T-helper 22 cell (primary cell): Measurements from ENCODE around the gene DOC2A.
"Not testable (repeated sequence)": the region's sequence is repeated elsewhere in the genome, so short reads cannot be mapped to it uniquely, and the experiment has no call there.

Experiments used
- DNase-seq: peaks from one replicate; pipeline ENCODE4 v3.0.0-alpha.2; 2020; ENCODE audit warnings: low read depth

DOC2A gene

DNA sequence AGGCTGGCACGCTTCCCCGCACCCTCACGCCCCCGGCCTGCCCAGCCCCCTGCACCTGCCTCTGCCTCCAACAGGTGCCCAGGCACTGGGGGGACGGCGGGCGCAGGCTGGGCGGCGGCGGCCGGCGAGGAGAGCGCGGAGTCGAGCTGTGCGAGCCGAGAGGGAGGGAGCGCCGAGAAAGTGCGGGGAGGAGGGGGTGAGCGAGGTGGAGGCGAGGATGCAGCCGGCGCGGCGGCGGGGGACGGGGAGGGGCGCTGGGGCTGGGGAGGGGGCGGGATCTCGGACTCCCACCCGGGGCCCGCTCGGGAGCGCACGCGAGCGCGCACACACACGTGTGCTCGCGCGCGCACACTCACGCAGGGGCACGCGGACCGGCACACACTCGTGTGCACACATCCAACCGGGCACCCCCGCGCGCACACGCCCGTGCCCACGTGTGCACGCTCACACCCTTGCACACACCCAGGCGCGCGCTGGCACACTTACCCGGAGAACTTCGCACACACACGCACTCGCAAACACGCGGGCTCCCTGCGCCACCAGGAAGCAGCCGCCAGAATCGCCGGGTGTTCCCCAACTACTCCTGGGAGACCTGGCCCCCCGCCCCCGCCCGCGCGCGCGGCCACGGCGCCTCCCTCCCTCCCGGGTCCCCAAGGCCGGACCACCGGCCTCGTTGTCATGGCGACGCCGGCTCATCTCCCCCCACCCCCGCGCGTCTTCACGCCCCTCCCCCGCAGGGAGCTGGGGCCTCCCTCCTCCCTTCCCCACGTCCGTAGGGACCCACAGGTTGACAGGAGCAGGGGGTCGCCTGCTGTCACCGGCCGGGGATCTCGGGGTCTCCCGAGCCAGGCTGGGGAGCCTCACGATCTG lies at the start of gene DOC2A:
TSS of gene DOC2A (minus strand) at position 184 of the 870 bp plus-strand sequence. CDS start 805 bp downstream, outside the sequence.
- no peak for DNase-seq

DNA sequence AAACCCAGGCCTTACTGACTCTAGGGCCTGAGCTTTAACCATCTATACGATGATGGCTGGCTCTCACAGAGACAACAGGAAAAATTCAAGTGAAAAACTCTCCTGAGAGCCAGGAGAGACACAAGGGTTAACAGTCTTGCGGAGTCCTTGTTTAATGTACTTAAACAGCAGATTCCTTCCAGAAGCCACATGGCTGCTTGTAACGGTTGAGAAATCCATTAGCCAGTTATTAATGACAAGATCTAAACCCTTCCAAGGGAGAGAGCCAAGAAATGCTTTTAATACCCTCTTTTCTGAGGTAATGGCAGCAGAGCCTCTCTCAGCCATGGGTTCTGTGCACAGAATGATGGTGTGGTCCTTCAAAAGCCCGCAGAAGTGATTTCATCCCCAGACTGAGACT lies 49.5 kb upstream of the DOC2A start:
- no peak for DNase-seq

DNA sequence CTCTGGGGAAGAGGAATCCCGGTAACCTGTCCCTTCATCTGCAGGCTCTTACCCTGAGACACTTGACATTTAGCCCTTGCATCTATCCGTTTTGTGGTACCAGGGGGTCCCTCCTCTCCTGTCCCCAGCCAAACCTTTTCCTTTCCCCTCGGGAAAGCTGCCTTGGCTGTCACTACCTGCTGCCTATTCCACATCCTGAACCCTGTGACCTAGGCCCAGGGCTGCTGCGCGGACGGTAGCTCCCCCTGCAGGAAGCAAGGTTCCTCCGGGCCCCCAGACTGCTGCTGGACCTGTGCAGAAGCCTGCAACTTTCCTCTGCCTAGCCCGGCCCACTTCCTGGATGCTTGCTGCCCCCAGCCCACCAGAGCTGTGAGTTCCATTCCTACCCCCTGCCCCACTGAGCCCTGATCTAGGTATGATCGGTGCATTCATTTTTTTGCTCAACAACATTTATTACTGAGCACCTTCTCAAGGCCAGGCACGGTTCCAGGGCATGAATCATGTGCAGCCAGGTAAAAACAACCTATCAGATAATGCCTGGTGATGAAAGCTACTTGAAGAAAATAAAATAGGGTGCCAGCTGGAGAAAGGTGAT lies 44.2 kb upstream of the DOC2A start:
- no peak for DNase-seq

DNA sequence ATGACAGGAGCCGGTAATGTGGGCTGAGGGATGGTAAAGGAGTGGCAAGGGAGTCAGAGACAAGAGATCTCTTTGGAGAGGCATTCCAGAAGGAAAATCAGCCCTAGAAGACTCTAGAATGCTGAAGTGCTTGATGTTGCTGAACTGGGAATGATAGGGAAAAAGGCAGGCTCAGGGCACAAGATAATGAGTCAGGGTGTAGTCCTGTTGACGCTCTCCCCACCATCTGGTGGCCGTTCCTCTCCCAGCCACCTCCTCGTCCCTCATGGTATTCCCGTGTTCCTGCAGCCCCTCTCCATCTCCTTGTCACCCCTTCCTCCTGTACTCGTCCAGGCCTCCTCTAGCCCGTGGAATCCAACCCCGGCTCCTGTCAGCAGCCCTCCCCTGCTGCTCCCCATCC lies 43.6 kb upstream of the DOC2A start:
- DNase-seq: no peak

DNA sequence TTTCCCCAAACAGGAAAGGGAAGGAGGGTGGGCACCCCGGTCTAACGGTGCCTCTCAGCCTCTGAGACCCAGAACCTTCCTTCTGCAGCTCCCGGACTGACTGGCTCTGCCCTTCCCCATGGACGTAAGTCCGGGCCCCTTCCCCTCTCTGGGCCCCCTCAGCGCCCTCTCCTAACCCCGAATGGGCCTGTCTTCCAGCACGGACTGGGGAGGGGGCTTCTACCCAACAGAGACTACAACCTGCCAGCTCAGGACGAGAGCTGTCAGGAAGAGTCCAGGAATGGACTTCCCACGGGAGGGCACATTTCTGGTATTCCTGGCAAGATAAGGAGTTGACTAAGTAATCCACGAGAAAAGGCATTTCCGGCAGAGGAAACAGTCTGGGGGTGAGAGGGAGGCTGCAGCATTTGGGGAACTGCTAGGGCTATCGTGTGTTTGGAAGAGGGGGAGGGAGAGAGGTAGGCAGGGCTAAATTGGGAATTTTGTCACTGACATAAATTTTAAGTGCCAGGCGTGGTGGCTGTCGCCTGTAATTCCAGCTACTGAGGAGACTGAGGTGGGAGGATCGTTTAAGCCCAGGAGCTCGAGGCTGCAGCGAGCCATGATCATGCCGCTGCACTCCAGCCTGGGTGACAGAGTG lies 42.7 kb upstream of the DOC2A start:
- no peak for DNase-seq

DNA sequence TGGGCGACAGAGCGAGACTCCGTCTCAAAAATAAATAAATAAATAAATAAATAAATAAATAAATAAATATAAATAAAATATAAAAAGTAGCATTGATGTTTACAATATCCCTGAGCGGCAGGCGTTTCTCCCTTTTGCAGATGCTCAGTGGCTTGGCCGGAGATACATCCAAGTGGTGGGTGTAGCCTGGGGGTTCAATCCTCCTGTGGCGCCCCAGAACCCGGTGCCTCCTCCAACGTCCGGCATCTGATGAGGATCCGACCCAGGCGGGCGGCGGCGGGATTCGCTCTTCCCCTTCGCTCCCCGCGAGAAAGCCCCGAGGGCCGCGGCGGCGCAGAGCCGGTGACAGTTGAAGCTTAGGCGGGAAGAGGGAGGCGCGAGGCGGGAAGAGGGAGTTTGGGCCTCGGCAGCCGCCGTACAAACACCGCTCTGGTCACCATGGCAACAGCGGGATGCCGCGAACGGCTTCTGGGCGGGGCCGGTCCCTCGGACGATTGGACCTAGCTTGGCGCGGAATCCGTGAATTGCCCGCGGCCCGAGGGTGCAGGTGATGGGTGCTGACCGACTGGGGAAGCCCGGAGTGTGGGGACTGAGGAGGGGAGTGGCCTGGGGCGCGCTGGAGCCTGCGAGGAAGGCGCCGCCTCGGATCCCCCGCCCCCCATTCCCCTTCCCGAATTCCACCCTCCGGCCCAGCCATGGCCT lies 42.0 kb upstream of the DOC2A start:
- peak; percentile 71 for DNase-seq

DNA sequence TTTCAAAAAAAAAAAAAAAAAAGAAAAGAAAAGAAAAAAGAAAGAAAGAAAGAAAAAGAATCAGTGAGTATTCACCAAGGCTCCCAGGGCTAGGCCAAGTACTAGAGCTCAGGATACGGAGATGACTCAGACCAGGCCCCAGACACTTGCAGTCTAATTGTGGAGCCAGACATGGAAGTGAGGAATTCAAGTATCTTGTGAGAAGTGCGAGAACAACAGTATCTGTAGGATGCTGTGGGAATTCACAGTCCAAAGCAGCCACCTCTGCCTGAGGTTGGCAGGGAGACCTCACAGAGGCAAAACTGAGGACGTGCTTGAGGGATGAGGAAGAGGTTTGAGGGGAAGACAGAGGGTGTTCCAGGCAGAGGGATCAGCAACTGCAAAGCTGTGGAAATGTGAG lies 40.7 kb upstream of the DOC2A start:
- no peak for DNase-seq

DNA sequence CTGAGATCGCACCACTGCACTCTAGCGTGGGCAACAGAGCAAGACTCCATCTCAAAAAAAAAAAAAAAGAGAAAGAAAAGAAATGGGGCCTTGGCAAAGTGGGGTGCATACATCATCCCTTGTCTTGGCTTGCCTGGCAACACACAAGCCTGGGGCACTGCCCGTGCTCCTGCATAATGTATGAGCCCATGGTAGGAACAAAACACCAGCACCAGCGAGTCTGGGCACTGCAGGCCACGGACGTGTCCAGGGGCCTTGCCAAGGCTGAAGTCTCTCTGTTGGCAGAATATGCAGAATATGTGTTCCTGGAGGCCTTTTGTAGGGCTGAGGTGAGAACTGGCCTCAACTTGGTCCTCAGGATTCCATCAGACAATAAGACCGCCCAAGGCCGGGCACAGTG lies 39.0 kb upstream of the DOC2A start:
- no peak for DNase-seq

DNA sequence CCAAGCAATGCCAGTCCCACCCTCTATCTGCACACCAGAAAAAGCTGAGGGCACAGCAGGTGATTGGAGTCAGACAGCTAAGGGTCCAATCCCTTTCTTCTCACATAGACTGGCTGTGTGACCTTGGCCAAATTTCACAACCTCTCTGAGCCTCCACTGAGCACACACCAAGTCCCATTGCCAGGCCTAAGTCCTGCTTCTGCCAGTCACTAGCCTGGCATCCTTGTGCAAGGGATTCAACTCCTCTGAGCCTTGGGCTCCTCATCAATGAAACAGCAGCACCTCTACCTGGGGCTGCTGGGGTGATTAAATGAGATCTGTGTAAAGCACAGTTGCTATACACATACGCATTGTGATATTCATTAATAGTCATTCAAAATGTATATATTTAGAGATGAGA lies 35.8 kb upstream of the DOC2A start:
- no peak for DNase-seq

DNA sequence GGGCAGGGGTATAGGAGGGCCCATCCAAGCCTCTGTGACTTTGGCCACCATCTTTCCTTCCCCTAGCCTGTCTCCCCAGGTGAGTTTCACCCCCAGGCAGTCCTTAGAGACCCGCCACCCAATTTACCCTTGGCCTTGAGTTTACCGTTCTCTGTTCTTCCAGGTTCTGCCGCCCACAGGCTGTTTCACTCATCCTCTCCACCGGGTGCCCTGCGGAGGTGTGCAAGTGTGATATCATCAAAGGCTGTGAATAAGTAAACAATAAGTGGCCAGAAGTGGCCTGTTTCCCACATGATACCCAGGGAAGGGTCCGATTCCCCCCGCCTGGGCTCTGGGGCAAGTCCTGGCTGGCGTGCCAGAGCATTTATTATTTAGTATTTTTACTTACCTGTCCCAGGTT lies 35.4 kb upstream of the DOC2A start:
- DNase-seq: no peak

DNA sequence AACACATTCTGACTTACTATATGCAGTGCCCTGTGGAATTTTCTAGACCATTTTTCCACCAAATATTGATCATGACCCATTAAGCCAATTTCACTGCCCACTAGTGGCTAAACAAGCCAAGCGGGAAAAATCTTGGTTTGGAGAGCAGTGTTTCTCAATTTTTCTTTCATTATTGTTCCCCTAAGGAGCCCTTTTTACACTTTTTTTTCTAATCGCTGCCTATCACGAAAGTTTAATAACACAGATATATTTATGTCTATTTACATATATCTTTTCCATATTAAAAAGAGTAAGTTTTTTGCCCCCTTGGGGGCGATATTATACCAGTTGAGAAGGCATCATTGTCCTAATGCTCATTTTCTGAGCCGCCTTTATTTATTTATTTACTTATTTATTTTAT lies 31.0 kb upstream of the DOC2A start:
- no peak for DNase-seq

DNA sequence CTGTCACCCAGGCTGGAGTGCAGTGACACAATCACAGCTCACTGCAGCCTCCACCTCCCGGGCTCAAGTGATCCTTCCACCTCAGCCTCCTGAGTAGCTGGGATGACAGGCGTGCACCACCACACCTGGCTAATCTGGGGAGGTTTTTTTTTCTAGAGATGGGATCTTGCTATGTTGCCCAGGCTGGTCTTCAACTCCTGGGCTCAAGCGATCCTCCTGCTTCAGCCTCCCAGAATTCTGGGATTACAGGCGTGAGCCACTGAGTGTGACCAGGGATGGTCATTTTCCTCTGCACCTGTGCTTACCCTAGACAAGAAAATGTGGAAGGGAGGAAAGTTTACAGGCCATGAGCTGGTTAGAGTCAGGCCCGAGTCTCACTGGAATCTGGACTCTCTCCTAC lies 29.9 kb upstream of the DOC2A start:
- DNase-seq: not testable (repeated sequence)

DNA sequence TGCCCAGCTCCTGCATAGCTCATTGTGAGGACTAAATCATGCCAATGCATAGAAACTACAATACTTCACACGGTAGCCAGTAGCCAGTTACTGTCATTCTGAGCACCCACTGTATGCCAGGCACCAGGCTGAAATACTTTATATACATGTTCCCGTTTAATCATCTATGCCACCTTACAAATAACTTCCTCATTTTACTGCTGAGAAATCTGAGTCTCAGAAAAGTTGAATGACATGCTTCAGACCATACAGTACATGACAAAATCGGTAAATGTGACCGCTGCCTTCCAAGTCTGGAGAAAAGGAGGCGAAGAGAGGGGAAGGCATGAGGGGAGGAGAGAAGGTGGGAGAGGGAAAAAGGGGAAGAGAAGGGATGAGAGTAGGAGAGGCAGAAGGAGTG lies 29.4 kb upstream of the DOC2A start:
- DNase-seq: no peak

DNA sequence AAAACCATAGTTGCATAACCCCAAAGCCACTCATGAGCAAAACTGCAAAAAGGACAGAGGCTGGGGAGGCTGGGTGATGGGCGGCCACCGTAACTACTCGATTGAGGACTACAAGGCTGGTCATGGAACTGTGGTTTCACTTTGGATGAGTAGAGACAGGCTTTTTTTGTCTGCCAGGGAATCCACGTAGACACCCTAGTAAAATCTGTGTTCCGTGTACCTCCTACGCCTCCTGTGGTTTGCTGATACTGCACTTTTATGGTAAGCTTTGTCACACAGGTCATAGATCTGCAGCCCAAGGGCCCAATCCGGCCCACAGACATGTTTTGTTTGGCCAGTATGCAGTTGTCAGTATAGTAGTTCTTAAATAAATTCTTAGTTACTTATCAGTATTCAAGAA lies 22.4 kb upstream of the DOC2A start:
- no peak for DNase-seq

DNA sequence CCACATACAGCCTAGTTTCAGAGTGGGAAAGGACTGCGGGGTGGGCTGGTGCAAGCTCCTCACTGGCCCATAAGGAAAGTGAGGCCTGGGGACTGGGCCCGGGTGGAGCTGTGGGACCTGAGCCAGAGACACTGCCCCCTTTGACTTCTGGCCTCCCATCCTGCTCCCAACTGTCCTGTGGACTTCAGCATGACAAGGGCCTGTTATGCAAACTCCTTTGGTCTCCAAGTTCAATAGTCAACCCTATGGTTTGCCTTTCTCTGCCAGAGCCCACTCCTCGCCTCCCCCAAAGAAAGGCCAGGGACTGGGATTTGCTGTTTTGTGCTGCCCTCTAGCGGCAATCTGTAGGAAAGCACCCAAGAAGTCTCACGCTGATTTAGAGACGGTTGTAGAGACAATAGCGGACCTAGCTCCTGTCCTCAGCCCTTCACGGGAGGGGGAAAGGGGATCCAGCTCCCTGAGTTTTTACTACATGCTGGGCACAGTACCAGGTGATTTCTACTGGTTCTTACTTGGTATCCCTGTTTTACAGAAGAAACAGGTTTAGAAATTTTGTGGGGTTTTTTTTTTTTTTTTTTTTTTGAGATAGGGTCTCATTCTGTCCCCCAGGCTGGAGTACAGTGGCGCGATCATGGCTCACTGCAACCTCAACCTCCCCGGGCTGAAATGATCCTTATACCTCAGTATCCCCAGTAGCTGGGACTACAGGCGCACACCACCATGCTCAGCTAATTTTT lies 21.4 kb upstream of the DOC2A start:
- peak; percentile 33 for DNase-seq

DNA sequence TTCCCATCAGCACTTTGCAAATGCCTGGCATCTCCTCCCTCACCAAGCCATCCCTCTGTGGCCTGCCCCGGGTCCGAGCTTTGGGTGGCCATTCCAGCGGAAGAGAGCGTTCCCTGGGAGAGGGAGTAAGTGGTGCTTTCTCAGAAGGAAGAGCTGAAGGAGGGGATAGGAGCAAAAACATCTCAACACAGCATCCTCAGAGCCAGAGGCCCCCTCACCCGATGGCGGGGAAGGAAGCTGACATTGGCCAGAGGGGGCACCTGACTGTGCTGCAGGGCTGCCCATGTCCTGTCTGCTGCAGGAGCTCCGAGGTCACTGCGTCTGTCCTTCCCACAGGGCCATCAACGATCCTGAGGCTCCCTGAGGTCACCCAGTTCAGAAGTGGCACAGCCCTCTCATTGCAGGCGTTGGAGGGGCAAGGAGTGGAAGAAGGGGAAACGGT lies 20.7 kb upstream of the DOC2A start:
- DNase-seq: no peak

DNA sequence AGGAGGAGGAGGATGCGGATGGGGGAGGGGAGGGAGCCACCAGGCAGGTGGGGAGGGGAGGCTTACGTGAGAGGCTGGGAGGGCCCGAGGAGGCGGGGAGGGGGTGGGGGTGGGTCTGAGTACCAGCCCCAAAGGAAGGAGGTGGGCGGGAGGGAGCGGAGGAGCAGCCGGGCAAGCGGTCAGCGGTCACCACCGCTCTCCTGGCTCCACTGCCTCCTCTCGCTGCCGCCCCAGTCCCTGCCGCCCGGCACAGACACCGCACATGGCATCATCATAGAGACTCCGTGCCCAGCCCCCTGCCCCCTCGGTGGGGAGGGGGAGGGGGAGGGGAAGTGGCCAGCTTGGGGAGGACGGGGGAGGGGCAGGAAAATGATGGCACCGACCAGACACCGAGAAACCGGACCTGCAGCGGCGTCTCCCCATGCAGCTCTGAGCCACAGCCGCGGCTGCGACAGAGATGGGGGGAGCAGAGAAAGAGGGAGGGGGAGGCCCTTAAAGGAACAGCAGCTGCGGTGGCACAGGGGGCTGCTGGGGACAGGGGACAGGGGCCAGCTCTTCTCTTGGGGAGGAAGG lies 20.1 kb upstream of the DOC2A start, which contains the start of gene TLCD3B:
TSS of gene TLCD3B (minus strand) at position 431 of the 573 bp plus-strand sequence. CDS start 744 bp downstream, outside the sequence.
- DNase-seq: no peak

DNA sequence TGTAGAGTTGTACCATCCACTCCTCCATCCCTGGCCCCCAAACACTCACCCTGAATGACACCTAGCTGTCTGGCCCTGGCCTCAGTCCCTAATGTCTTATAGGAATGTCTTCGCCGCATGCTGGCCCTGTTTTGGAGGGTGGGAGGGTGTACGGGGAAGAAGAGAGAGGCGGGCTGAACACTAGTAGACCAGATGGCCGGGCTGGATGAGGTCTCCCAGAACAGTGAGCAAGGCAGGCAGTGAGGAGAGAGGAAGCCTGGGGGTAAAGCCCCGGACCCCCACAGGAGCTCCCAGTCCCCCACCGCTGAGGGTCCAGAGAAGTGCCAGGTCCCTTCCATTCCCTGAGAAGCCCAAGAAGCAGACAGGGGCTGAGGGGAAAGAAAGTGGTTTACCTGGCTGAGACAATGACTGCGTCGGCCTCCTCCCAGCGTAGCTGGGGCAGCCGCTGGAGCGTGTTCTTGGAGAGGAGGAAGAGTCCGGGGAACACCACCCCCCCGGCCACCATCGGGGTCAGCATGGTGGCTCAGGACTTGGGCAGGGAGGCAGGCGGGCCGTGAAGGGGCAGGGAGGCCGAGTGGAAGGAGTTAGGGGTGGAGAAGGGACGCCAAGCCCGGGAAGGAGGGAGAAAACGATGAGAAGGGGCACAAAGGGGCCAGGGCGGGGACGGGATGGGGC lies 19.3 kb upstream of the DOC2A start:
- DNase-seq: no peak

DNA sequence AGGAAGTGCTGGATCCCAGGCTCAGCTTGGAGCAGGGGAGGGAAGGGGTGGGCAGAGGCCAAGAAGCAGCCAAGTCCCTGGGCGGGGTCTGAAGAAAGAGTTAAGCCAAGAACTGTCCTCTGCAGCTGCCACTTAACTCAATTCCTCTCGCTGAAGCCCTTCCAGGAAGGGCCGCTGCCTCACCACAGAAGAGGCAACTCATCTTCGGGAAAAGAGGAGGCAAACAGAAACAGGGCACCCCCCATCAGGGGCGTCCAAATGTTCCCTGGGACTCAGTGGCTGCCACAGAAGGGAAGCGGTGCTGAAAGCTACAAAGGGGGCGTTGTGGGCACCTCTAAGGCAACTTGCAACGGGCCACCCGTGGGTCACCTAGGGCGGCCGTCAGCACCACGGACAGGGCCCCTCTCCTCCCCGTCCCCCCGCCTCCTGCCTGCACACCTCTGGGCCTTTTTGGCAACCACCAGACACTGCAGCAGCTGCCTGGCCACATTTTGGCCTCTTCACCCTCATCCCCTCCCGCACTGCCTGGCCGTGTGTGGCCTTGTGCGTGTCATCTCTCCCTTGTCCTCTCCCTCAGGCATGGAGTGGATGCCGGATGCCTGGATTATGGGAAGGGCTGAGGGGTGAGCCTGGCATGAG lies 17.7 kb upstream of the DOC2A start:
- DNase-seq: no peak
